CD14-positive monocyte (primary cell): ENCODE measurements around the gene KANSL1L. TPM values are rescaled to one million over a fixed set of nuclear protein-coding genes. Genes with fewer than 3 reads are reported as not detected.

ENCODE experiments used
- DNase-seq, 3 donors: peaks; one replicate each; pipeline ENCODE4 v3.0.0-alpha.2; 2011 to 2022
- H2AFZ ChIP-seq: 2 replicates; pipeline ENCODE4 v1.6.0; 2012; ENCODE audit warnings: mild to moderate bottlenecking, low read depth, low read length, inconsistent platforms; ENCODE audit not compliant: insufficient read depth, poor library complexity, severe bottlenecking
- H3K27ac ChIP-seq, 2 donors: 1 replicate in 1 of 2; 2 replicates in 1 of 2; pipeline ENCODE4 v1.5.1; 2012 to 2013; ENCODE audit warnings: low read length in 2 of 2, control low read depth in 1 of 2, inconsistent platforms in 1 of 2, low read depth in 1 of 2, mild to moderate bottlenecking in 1 of 2
- H3K27me3 ChIP-seq, 2 donors: one replicate each; pipeline versions ENCODE4 v1.6.0 to v1.6.1; 2011 to 2013; ENCODE audit warnings: low read length in 2 of 2; ENCODE audit not compliant: control insufficient read depth in 2 of 2, insufficient read depth in 2 of 2
- H3K36me3 ChIP-seq, 2 donors: replicated peaks in 1 of 2; 1 replicate in 1 of 2; 2 replicates in 1 of 2; pipeline versions ENCODE4 v1.5.1 to v1.6.1; 2012 to 2013; ENCODE audit warnings: low read length in 2 of 2, control low read depth in 1 of 2, inconsistent platforms in 1 of 2, mild to moderate bottlenecking in 1 of 2; ENCODE audit not compliant: insufficient read depth in 2 of 2, control insufficient read depth in 1 of 2
- H3K4me1 ChIP-seq, 2 donors: 1 replicate in 1 of 2; 2 replicates in 1 of 2; pipeline versions ENCODE4 v1.5.1 to v1.6.1; 2012 to 2013; ENCODE audit warnings: low read length in 2 of 2, control low read depth in 1 of 2, inconsistent platforms in 1 of 2, mild to moderate bottlenecking in 1 of 2, moderate library complexity in 1 of 2; ENCODE audit not compliant: insufficient read depth in 2 of 2, control insufficient read depth in 1 of 2
- H3K4me2 ChIP-seq: replicated peaks from 2 replicates; pipeline ENCODE3; 2012; ENCODE audit warnings: low read length, moderate library complexity, mild to moderate bottlenecking; ENCODE audit not compliant: poor library complexity, severe bottlenecking; ENCODE audit errors: extremely low read depth
- H3K4me3 ChIP-seq, 3 experiments: fragments of 200-600 bp in 1 of 3; sonication (generic) in 1 of 3; replicated peaks in 1 of 3; 1 replicate in 2 of 3; 2 replicates in 1 of 3; pipeline ENCODE4 v1.5.1; 2011 to 2013; ENCODE audit warnings: low read length in 3 of 3, mild to moderate bottlenecking in 3 of 3, control low read depth in 2 of 3, low read depth in 2 of 3, inconsistent platforms in 1 of 3, moderate library complexity in 1 of 3
- H3K79me2 ChIP-seq: 2 replicates; pipeline ENCODE4 v1.6.0; 2012; ENCODE audit warnings: mild to moderate bottlenecking, control low read depth, inconsistent platforms, low read length, moderate library complexity; ENCODE audit not compliant: insufficient read depth
- H3K9ac ChIP-seq: 2 replicates; pipeline ENCODE4 v1.6.0; 2017; ENCODE audit warnings: low read length, mild to moderate bottlenecking; ENCODE audit not compliant: insufficient read depth, poor library complexity, severe bottlenecking
- H3K9me3 ChIP-seq, 2 donors: replicated peaks in 1 of 2; 1 replicate in 1 of 2; 2 replicates in 1 of 2; pipeline versions ENCODE4 v1.5.1 to v1.6.1; 2012 to 2013; ENCODE audit warnings: low read length in 2 of 2, control low read depth in 1 of 2; ENCODE audit not compliant: control insufficient read depth in 1 of 2, insufficient read depth in 1 of 2
- H4K20me1 ChIP-seq: 2 replicates; pipeline ENCODE4 v1.6.0; 2012; ENCODE audit warnings: mild to moderate bottlenecking, low read length, control low read depth, moderate library complexity; ENCODE audit not compliant: insufficient read depth
- H3K27ac Mint-ChIP-seq, 7 donors: one replicate each; pipeline ENCODE4 v1.8.0; 2020; ENCODE audit warnings: mild to moderate bottlenecking in 7 of 7, mixed read lengths in 7 of 7, moderate library complexity in 6 of 7, inconsistent platforms in 2 of 7
- H3K27me3 Mint-ChIP-seq, 3 donors: one replicate each; pipeline ENCODE4 v1.8.0; 2021 to 2022; ENCODE audit warnings: low read depth in 3 of 3, mild to moderate bottlenecking in 3 of 3, mixed read lengths in 3 of 3, moderate library complexity in 3 of 3, inconsistent platforms in 1 of 3
- H3K36me3 Mint-ChIP-seq, 2 donors: one replicate each; pipeline ENCODE4 v1.8.0; 2020; ENCODE audit warnings: mixed read lengths in 2 of 2, inconsistent platforms in 1 of 2, mild to moderate bottlenecking in 1 of 2
- H3K4me1 Mint-ChIP-seq: one replicate; pipeline ENCODE4 v1.8.0; 2020; ENCODE audit warnings: mild to moderate bottlenecking, mixed read lengths
- H3K4me3 Mint-ChIP-seq, 2 donors: one replicate each; pipeline ENCODE4 v1.8.0; 2020; ENCODE audit warnings: mild to moderate bottlenecking in 2 of 2, mixed read lengths in 2 of 2, moderate library complexity in 1 of 2
- H3K9me3 Mint-ChIP-seq, 7 donors: one replicate each; pipeline ENCODE4 v1.8.0; 2020 to 2022; ENCODE audit warnings: mixed read lengths in 7 of 7, mild to moderate bottlenecking in 6 of 7, moderate library complexity in 6 of 7, inconsistent platforms in 2 of 7
- WGBS: methylation state at CpG from one replicate; pipeline ENCODE4 v1.1.5; 2013; ENCODE audit warnings: missing lambda C conversion rate; ENCODE audit not compliant: insufficient coverage; 5-methylcytosine and 5-hydroxymethylcytosine counted together
- intact Hi-C, 2 donors: fragments of 100-400 bp; cut with micrococcal nuclease; formaldehyde crosslinking; loops; one replicate each; pipeline versions ENCODE4 v1.15.0 to v1.15.1; 2023
- polyA plus RNA-seq, 3 donors: library from polyadenylated mRNA; depleted of rRNA in 1 of 3; unstranded in 2 of 3; stranded (reverse) in 1 of 3; fragments of 300-500 nt in 2 of 3; fragments of >200 nt in 1 of 3; fragmentation: Illumina TruSeq in 2 of 3; gene quantifications; 1 replicate in 2 of 3; 2 replicates in 1 of 3; pipeline ENCODE4 v1.2.3, GENCODE V29; 2012 to 2021
- TF ChIP-seq, protein P1 (sequence below): fragments of 200-600 bp; IDR thresholded peaks from one replicate; pipeline ENCODE4 v1.8.0; 2022; ENCODE audit warnings: antibody characterized with exemption, mild to moderate bottlenecking

Gene KANSL1L
- polyA plus RNA-seq, 3 donors: 1.00 to 11.6 (median 1.3) TPM

GRCh38 chr2:209988010-209988409 lies 183.2 kb downstream of the KANSL1L start:
- intact Hi-C loops: no loop called here
- TF ChIP-seq, protein P1, sequence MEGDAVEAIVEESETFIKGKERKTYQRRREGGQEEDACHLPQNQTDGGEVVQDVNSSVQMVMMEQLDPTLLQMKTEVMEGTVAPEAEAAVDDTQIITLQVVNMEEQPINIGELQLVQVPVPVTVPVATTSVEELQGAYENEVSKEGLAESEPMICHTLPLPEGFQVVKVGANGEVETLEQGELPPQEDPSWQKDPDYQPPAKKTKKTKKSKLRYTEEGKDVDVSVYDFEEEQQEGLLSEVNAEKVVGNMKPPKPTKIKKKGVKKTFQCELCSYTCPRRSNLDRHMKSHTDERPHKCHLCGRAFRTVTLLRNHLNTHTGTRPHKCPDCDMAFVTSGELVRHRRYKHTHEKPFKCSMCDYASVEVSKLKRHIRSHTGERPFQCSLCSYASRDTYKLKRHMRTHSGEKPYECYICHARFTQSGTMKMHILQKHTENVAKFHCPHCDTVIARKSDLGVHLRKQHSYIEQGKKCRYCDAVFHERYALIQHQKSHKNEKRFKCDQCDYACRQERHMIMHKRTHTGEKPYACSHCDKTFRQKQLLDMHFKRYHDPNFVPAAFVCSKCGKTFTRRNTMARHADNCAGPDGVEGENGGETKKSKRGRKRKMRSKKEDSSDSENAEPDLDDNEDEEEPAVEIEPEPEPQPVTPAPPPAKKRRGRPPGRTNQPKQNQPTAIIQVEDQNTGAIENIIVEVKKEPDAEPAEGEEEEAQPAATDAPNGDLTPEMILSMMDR: no peak
- H3K9me3 ChIP-seq: no peaks in the 10 kb centered on the region
- no peaks in the 10 kb centered on the region for H4K20me1 ChIP-seq
- H3K4me2 ChIP-seq: peak overlapping the region; percentile 47
- no peaks in the 10 kb centered on the region for H3K27me3 Mint-ChIP-seq
- peak overlapping the region; percentile 34 to 54 for H3K4me3 Mint-ChIP-seq
- peaks cover 22% of the 10 kb centered on the region for H3K4me1 Mint-ChIP-seq
- no peaks in the 10 kb centered on the region for H3K9me3 Mint-ChIP-seq
- H3K27ac ChIP-seq: no peak overlapping the region
- H3K27ac Mint-ChIP-seq: no peak overlapping the region
- H3K36me3 ChIP-seq: no peaks in the 10 kb centered on the region
- no peak overlapping the region for H3K9ac ChIP-seq
- peaks cover 18 to 23% of the 10 kb centered on the region in 2 donors for H3K4me1 ChIP-seq
- no peaks in the 10 kb centered on the region for H3K79me2 ChIP-seq
- H2AFZ ChIP-seq: peak overlapping the region; percentile 65
- no peaks in the 10 kb centered on the region for H3K27me3 ChIP-seq
- 0% methylated on average over 1 of the region's 4 CpGs for WGBS
- H3K36me3 Mint-ChIP-seq: no peaks in the 10 kb centered on the region
- no peak for DNase-seq
- no peak overlapping the region for H3K4me3 ChIP-seq

DNA sequence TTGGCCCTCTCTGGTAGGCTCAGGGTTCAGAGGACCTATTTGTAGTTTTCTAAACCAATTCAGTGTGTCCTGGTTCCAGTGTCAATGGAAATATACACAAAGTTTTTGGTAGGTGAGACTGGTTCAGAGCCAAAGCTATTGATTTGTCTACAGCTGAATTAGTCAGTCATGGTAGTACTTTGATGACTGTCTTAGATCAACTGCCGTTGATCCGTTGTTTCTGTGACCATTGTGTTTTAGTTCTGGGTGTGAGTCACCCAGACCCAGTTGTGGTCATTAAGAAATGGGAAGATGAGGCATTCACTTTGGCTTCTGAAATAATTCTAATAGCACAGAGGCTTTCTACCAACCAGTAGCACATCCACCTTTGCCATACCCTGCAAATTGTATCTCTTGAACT lies 184.8 kb downstream of the KANSL1L start:
- H4K20me1 ChIP-seq: no peaks in the 10 kb centered on the region
- peaks cover 18 to 23% of the 10 kb centered on the region in 2 donors for H3K4me1 ChIP-seq
- H3K4me2 ChIP-seq: peak overlapping the region; percentile 52
- peak overlapping the region in 1 of 3 experiments; percentile 40 for H3K4me3 ChIP-seq
- no peak overlapping the region for H3K9ac ChIP-seq
- intact Hi-C loops: no loop called here
- H3K79me2 ChIP-seq: no peaks in the 10 kb centered on the region
- H3K4me3 Mint-ChIP-seq: no peak overlapping the region
- H3K36me3 ChIP-seq: no peaks in the 10 kb centered on the region
- peak overlapping the region; percentile 43 for H2AFZ ChIP-seq
- H3K27ac ChIP-seq: peak overlapping the region in 1 of 2 donors; percentile 83
- H3K27ac Mint-ChIP-seq: peak overlapping the region; percentile 46 to 86 (median 79)
- peak; percentile 66 to 81 (median 77) for DNase-seq
- 0% methylated on average over 2 of the region's 2 CpGs for WGBS
- no peaks in the 10 kb centered on the region for H3K27me3 Mint-ChIP-seq
- no peaks in the 10 kb centered on the region for H3K9me3 ChIP-seq
- no peaks in the 10 kb centered on the region for H3K9me3 Mint-ChIP-seq
- no peaks in the 10 kb centered on the region for H3K36me3 Mint-ChIP-seq
- TF ChIP-seq, protein P1: no peak
- H3K4me1 Mint-ChIP-seq: peaks cover 22% of the 10 kb centered on the region
- H3K27me3 ChIP-seq: no peaks in the 10 kb centered on the region
